ENCODE measurements around the gene FLNC. TPM values are rescaled to one million over a fixed set of nuclear protein-coding genes. Genes with fewer than 3 reads are reported as not detected.

The FLNC gene
- total and polyA plus RNA-seq, 2 experiments from 2014 or later = 74.0 to 304 TPM

DNA sequence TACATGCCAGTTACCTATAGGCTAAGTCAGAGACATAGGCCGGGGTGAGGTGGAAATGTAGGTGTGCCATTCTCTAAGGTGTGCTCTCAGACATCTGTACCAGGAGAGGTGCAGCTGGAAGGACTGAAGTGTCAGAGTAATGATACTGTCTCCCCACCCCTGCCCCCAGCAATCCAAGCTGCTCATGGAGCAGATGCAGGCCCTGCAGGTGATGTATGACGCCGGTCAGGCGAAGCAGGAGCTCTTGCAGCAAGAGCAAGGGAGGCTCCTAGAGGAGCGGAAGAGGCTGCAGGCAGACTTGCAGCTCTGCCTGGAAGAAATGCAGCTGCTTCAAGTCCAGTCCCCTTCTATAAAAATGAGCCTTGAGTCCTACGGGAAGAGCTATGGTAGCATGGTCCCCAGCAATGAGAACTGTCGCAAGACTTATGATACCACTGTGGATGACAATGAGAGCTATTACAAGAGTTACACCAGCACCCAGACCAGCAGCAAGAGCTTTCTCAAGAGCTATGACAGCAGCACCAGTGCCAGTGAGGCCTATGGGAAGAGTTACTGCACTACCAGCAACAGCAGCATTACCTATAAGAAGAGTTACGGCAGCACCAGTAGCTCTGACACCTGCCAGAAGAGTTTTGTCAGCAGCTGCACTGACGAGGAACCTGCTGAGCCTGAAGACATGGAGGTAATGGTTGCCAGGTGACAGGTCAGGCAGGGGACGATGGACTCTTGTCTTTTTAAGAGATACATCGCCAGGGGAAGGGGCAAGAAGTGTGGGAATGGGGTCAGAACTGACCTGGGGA lies 18.4 kb upstream of the FLNC start:
- H2AFZ ChIP-seq = no peak overlapping the region
- H3K9me2 ChIP-seq (ENCODE audit: insufficient read depth) = no peaks in the 10 kb centered on the region
- H3K4me1 ChIP-seq (ENCODE audit: insufficient read depth) = peaks cover 11% of the 10 kb centered on the region
- H3K9ac ChIP-seq = no peak overlapping the region
- no peaks in the 10 kb centered on the region for H3F3A ChIP-seq (ENCODE audit: insufficient read depth)
- no peak overlapping the region for H3K4me3 ChIP-seq
- TF ChIP-seq EZH2 (IDR thresholded peaks at IDR 0.05; ENCODE audit: insufficient read depth, poor library complexity, severe bottlenecking) (no peak), EZH2phosphoT487 (IDR thresholded peaks at IDR 0.05; ENCODE audit: insufficient read depth, low read depth) (no peak)
- no peak overlapping the region for H3K4me2 ChIP-seq (ENCODE audit: unreplicated experiment)
- H3K36me3 ChIP-seq (ENCODE audit: low read depth) = no peaks in the 10 kb centered on the region
- H3K79me2 ChIP-seq (ENCODE audit: insufficient read depth) = no peaks in the 10 kb centered on the region
- 96 to 98% methylated on average over 11 of the region's 11 CpGs for WGBS, 2 experiments (ENCODE audit: low coverage in 1 of 2, low lambda C conversion rate in 2 of 2, missing lambda C conversion rate in 2 of 2)
- H3K27me3 ChIP-seq (replicated peaks; ENCODE audit: insufficient read depth) = 0 out of 2 replicates have a peak, but pooled peaks cover 4% of the 10 kb centered on the region
- no peak for DNase-seq
- in situ Hi-C loops (cut with MboI) = no loop called here
- H3K27ac ChIP-seq = no peak overlapping the region
- H3K9me3 ChIP-seq (ENCODE audit: low read depth) = no peaks in the 10 kb centered on the region
- H4K20me1 ChIP-seq (ENCODE audit: insufficient read depth) = no peaks in the 10 kb centered on the region

DNA sequence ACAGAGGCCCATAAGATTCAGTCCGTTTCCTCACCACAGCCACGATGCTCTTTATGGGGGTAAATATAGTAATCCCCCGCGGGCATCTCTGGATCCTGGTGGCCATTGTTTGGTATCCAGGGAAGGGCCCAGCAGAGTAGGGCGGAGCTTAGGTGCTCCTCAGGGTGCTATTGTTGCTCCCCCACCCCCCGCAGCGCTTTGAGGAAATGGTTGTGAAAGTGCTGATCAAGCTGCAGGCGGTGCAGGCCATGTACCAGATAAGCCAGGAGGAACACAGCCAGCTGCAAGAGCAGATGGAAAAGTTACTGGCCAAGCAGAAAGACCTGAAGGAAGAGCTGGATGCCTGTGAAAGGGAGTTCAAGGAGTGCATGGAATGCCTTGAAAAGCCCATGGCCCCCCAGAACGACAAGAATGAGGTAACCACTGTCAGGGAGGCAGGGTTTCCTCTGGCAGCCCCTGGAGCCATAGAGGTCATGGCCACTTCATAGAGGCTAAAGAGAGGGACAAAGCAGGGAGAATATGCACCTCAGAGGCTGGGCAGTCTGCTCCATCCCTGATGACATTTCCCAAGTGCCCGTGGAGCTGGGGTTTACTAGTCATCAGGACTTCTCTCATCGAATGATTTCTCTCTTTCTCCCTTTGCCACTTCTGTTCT lies 17.6 kb upstream of the FLNC start:
- Histone ChIP-seq H3K36me3 (ENCODE audit: low read depth) (no peaks in the 10 kb centered on the region), H3K4me1 (ENCODE audit: insufficient read depth) (peaks cover 11% of the 10 kb centered on the region), H3K27ac (no peak overlapping the region), H4K20me1 (ENCODE audit: insufficient read depth) (no peaks in the 10 kb centered on the region), H3K4me2 (ENCODE audit: unreplicated experiment) (no peak overlapping the region), H3K9me3 (ENCODE audit: low read depth) (no peaks in the 10 kb centered on the region), H3K9ac (no peak overlapping the region), H3F3A (ENCODE audit: insufficient read depth) (no peaks in the 10 kb centered on the region), H3K79me2 (ENCODE audit: insufficient read depth) (no peaks in the 10 kb centered on the region), H3K9me2 (ENCODE audit: insufficient read depth) (no peaks in the 10 kb centered on the region), H2AFZ (no peak overlapping the region), H3K27me3 (replicated peaks; ENCODE audit: insufficient read depth) (0 out of 2 replicates have a peak, but pooled peaks cover 4% of the 10 kb centered on the region), H3K4me3 (no peak overlapping the region)
- in situ Hi-C loops (cut with MboI) = no loop called here
- 79 to 93% methylated on average over 11 of the region's 11 CpGs for WGBS, 2 experiments (ENCODE audit: low coverage in 1 of 2, low lambda C conversion rate in 2 of 2, missing lambda C conversion rate in 2 of 2)
- DNase-seq = no peak
- TF ChIP-seq EZH2 (IDR thresholded peaks at IDR 0.05; ENCODE audit: insufficient read depth, poor library complexity, severe bottlenecking) = no peak
- no peak for TF ChIP-seq EZH2phosphoT487 (IDR thresholded peaks at IDR 0.05; ENCODE audit: insufficient read depth, low read depth)

DNA sequence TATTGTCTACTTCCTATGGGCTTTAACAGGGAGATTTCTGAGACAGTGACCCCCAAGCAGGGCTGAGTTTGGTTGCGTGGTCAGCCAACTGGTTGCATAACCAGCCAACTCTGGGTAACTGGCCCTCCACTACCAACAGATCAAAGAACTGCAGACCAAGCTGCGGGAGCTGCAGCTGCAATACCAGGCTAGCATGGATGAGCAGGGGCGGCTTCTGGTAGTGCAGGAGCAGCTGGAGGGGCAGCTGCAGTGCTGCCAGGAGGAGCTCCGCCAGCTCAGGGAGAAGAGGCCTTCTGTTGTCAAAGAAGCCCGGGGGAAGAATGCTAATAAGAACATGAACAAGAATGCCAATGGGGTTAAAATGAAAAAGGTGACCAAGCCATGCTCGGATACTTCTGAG lies 15.7 kb upstream of the FLNC start:
- Histone ChIP-seq H3K36me3 (ENCODE audit: low read depth) (no peaks in the 10 kb centered on the region), H4K20me1 (ENCODE audit: insufficient read depth) (no peaks in the 10 kb centered on the region), H3K4me2 (ENCODE audit: unreplicated experiment) (no peak overlapping the region), H3K79me2 (ENCODE audit: insufficient read depth) (no peaks in the 10 kb centered on the region), H3K9ac (no peak overlapping the region), H3K4me1 (ENCODE audit: insufficient read depth) (peaks cover 11% of the 10 kb centered on the region), H2AFZ (no peak overlapping the region), H3K9me2 (ENCODE audit: insufficient read depth) (no peaks in the 10 kb centered on the region), H3K27ac (no peak overlapping the region), H3K9me3 (ENCODE audit: low read depth) (no peaks in the 10 kb centered on the region), H3F3A (ENCODE audit: insufficient read depth) (no peaks in the 10 kb centered on the region), H3K27me3 (replicated peaks; ENCODE audit: insufficient read depth) (peaks cover 4% of the 10 kb centered on the region; the same call in 1 of the 2 replicates), H3K4me3 (no peak overlapping the region)
- 91 to 92% methylated on average over 6 of the region's 6 CpGs for WGBS, 2 experiments (ENCODE audit: low coverage in 1 of 2, low lambda C conversion rate in 2 of 2, missing lambda C conversion rate in 2 of 2)
- no peak for DNase-seq
- TF ChIP-seq EZH2phosphoT487 (IDR thresholded peaks at IDR 0.05; ENCODE audit: insufficient read depth, low read depth) (no peak), EZH2 (IDR thresholded peaks at IDR 0.05; ENCODE audit: insufficient read depth, poor library complexity, severe bottlenecking) (no peak)
- in situ Hi-C loops (cut with MboI) = no loop called here

DNA sequence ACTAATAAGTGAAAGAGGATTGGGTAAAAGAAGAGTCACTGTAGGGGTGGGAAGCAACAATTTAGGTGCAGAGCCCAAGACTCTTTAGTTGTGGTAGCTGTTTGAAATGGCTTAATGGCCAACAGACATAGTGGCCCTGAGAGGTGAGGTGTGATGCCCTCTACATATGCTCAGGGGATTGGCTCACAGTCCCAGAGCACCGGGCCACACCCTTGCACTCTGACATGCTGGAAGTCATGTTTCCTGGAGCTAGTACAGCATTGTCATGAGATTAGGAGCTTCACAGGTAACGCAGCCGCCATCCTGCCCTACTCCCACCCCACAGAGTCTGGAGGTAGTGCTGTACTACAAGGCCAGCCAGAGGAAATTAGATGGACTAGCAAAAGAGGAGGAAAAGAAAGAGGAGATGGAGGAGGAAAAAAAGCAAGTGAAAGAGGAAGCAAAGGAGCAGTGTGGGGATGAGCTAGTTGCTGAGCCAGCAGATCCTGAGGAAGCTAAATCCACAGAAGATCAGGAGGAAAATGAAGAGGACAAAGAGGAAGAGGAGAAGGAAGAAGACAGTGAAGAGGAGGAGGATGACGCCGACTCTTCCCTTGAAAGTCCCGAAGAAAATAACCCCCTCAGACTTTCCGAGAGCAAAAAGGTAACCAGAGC lies 14.8 kb upstream of the FLNC start:
- Histone ChIP-seq H3K27me3 (replicated peaks; ENCODE audit: insufficient read depth) (peaks cover 4% of the 10 kb centered on the region; the same call in 1 of the 2 replicates), H3K27ac (no peak overlapping the region), H3K79me2 (ENCODE audit: insufficient read depth) (no peaks in the 10 kb centered on the region), H3K9me2 (ENCODE audit: insufficient read depth) (no peaks in the 10 kb centered on the region), H3K36me3 (ENCODE audit: low read depth) (no peaks in the 10 kb centered on the region), H3K4me1 (ENCODE audit: insufficient read depth) (peaks cover 6% of the 10 kb centered on the region), H3K4me3 (no peak overlapping the region), H3K9ac (no peak overlapping the region), H4K20me1 (ENCODE audit: insufficient read depth) (no peaks in the 10 kb centered on the region), H3K4me2 (ENCODE audit: unreplicated experiment) (no peak overlapping the region), H3F3A (ENCODE audit: insufficient read depth) (no peaks in the 10 kb centered on the region), H2AFZ (no peak overlapping the region), H3K9me3 (ENCODE audit: low read depth) (no peaks in the 10 kb centered on the region)
- no peak for TF ChIP-seq EZH2phosphoT487 (IDR thresholded peaks at IDR 0.05; ENCODE audit: insufficient read depth, low read depth)
- TF ChIP-seq EZH2 (IDR thresholded peaks at IDR 0.05; ENCODE audit: insufficient read depth, poor library complexity, severe bottlenecking) = no peak
- in situ Hi-C loops (cut with MboI) = no loop called here
- 99% methylated on average over 7 of the region's 7 CpGs for WGBS, 2 experiments (ENCODE audit: low coverage in 1 of 2, low lambda C conversion rate in 2 of 2, missing lambda C conversion rate in 2 of 2)
- DNase-seq = no peak
